Neural progenitor cell (in vitro differentiated cells): ENCODE results near the gene PLSCR2.

ENCODE experiments used
- EZH2 ChIP-seq: fragments of 200-600 bp; sonication (generic); IDR thresholded peaks from 2 replicates; pipeline ENCODE4 v1.6.1; 2017; ENCODE audit warnings: antibody characterized with exemption, mild to moderate bottlenecking, moderate library complexity
- TF ChIP-seq, protein P1 (sequence below): fragments of 200-600 bp; sonication (generic); IDR thresholded peaks from 2 replicates; pipeline ENCODE4 v1.5.1; 2017; ENCODE audit warnings: antibody characterized with exemption, mild to moderate bottlenecking

- no peak for TF ChIP-seq EZH2
- TF ChIP-seq, protein P1, sequence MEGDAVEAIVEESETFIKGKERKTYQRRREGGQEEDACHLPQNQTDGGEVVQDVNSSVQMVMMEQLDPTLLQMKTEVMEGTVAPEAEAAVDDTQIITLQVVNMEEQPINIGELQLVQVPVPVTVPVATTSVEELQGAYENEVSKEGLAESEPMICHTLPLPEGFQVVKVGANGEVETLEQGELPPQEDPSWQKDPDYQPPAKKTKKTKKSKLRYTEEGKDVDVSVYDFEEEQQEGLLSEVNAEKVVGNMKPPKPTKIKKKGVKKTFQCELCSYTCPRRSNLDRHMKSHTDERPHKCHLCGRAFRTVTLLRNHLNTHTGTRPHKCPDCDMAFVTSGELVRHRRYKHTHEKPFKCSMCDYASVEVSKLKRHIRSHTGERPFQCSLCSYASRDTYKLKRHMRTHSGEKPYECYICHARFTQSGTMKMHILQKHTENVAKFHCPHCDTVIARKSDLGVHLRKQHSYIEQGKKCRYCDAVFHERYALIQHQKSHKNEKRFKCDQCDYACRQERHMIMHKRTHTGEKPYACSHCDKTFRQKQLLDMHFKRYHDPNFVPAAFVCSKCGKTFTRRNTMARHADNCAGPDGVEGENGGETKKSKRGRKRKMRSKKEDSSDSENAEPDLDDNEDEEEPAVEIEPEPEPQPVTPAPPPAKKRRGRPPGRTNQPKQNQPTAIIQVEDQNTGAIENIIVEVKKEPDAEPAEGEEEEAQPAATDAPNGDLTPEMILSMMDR, result no peak
Observed at GRCh38 chr3:146407956-146408355, 61.4 kb downstream of the PLSCR2 start.
